ENCODE data around the gene C2orf15.

GRCh38 chr2:99159594-99159993 is 18.1 kb downstream of the C2orf15 start:
- no peak for TF ChIP-seq POLR2AphosphoS5 (IDR thresholded peaks at IDR 0.05; ENCODE audit: low read depth, low read length)
- TF ChIP-seq RFX5 (IDR thresholded peaks at IDR 0.05; ENCODE audit: borderline replicate concordance, low read depth, low read length) = no peak

Data from H1 (cell line).